Measurements from ENCODE around the gene WDR64. TPM values are rescaled to one million over a fixed set of nuclear protein-coding genes. Genes with fewer than 3 reads are reported as not detected.

The WDR64 gene
- total and polyA plus RNA-seq, 2 experiments from 2014 or later: not detected

GRCh38 chr1:241828463-241829021 is 176.5 kb downstream of the WDR64 start (continued):
- TF ChIP-seq ZNF462 (CRISPR knock-in tag; IDR thresholded peaks at IDR 0.05) (no peak), EZH2phosphoT487 (IDR thresholded peaks at IDR 0.05; ENCODE audit: unreplicated experiment) (no peak), EZH2 (IDR thresholded peaks at IDR 0.05; ENCODE audit: low read depth, unreplicated experiment) (no peak), ZNF114 (CRISPR knock-in tag; IDR thresholded peaks at IDR 0.05) (no peak), JUNB (IDR thresholded peaks at IDR 0.05; ENCODE audit: unreplicated experiment) (no peak)

- H3K4me1 ChIP-seq (ENCODE audit: insufficient read depth): no peaks in the 10 kb centered on the region
- Mint-ChIP-seq H3K4me1 (peaks cover 6% of the 10 kb centered on the region; the same call in 1 of the 3 replicates), H3K9me3 (no peaks in the 10 kb centered on the region)
These were observed 177.4 kb downstream of the WDR64 start for GRCh38 chr1:241829468-241829867.

More at GRCh38 chr1:241829468-241829867, 177.4 kb downstream of the WDR64 start:
- Histone ChIP-seq H3K27me3 (ENCODE audit: insufficient read depth) (no peaks in the 10 kb centered on the region), H2AFZ (no peak overlapping the region), H3K4me3 (no peak overlapping the region), H3F3A (replicated peaks; ENCODE audit: low read depth) (no peaks in the 10 kb centered on the region), H3K9me2 (ENCODE audit: insufficient read depth) (no peaks in the 10 kb centered on the region), H3K27ac (ENCODE audit: low read depth) (no peak overlapping the region), H3K4me2 (no peak overlapping the region), H3K36me3 (ENCODE audit: insufficient read depth) (no peaks in the 10 kb centered on the region), H4K20me1 (replicated peaks; ENCODE audit: insufficient read depth) (no peaks in the 10 kb centered on the region), H3K79me2 (replicated peaks; ENCODE audit: insufficient read depth) (no peaks in the 10 kb centered on the region)
- Mint-ChIP-seq H3K27me3 (ENCODE audit: insufficient read depth, low read depth, poor library complexity) (no peaks in the 10 kb centered on the region), H3K4me3 (no peak overlapping the region), H3K27ac (no peak overlapping the region), H3K36me3 (ENCODE audit: low read depth) (no peaks in the 10 kb centered on the region)
- DNase-seq (ENCODE audit: low spot score) (no peak), ATAC-seq (no peak)
- no peak for TF ChIP-seq JUNB (IDR thresholded peaks at IDR 0.05; ENCODE audit: unreplicated experiment)
- TF ChIP-seq CTCF (conservative IDR thresholded peaks at IDR 0.05; ENCODE audit: low read depth in 2 of 2): no peak
- no peak for TF ChIP-seq ZNF331 (CRISPR knock-in tag; IDR thresholded peaks at IDR 0.05; ENCODE audit: low read depth)
- no peak for TF ChIP-seq POLR2AphosphoS5 (IDR thresholded peaks at IDR 0.05; ENCODE audit: low read depth)
- TF ChIP-seq ZNF114 (CRISPR knock-in tag; IDR thresholded peaks at IDR 0.05): no peak
- TF ChIP-seq ETS1 (IDR thresholded peaks at IDR 0.05): no peak
